KOPT-K1 (cell line): ENCODE data around the gene ARL5C.
"Not testable (repeated sequence)": the region's sequence is repeated elsewhere in the genome, so short reads cannot be mapped to it uniquely, and the experiment has no call there.

Experiments
- H3K27ac ChIP-seq: fragments of 200-600 bp; sonication (generic); 2 replicates; pipeline ENCODE4 v1.5.1; 2016; ENCODE audit warnings: antibody characterized with exemption, mild to moderate bottlenecking, low read depth, low read length; ENCODE audit not compliant: poor library complexity, severe bottlenecking
- H3K36me3 ChIP-seq: fragments of 200-600 bp; sonication (generic); 2 replicates; pipeline ENCODE4 v1.5.1; 2017; ENCODE audit warnings: antibody characterized with exemption, mild to moderate bottlenecking, low read length, moderate library complexity; ENCODE audit not compliant: insufficient read depth
- H3K9me3 ChIP-seq: fragments of 200-600 bp; sonication (generic); 2 replicates; pipeline ENCODE4 v1.5.1; 2017; ENCODE audit warnings: antibody characterized with exemption, low read length, mild to moderate bottlenecking; ENCODE audit not compliant: insufficient read depth, poor library complexity, severe bottlenecking

Gene ARL5C

DNA sequence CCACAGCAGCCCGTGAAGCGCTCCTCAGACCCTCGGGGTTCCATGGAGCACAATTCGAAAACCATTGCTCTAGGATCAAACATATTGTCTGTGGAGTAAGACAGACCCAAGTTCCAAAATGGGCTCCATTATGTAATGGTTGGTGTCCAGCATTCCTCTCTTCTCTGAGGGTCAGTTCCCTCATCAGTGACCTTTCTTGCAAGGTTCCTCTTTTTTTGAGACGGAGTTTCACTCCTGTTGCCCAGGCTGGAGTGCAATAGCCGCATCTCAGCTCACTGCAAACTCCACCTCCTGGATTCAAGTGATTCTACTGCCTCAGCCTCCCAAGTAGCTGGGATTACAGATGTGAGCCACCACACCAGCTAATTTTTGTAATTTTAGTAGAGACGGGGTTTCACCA, 43.0 kb downstream of the ARL5C start:
- H3K36me3 ChIP-seq: no peaks in the 10 kb centered on the region
- no peak overlapping the region for H3K27ac ChIP-seq
- H3K9me3 ChIP-seq: no peaks in the 10 kb centered on the region

GRCh38 chr17:39121919-39122318, 44.0 kb downstream of the ARL5C start:
- not testable (repeated sequence) for H3K27ac ChIP-seq, H3K9me3 ChIP-seq, H3K36me3 ChIP-seq

DNA sequence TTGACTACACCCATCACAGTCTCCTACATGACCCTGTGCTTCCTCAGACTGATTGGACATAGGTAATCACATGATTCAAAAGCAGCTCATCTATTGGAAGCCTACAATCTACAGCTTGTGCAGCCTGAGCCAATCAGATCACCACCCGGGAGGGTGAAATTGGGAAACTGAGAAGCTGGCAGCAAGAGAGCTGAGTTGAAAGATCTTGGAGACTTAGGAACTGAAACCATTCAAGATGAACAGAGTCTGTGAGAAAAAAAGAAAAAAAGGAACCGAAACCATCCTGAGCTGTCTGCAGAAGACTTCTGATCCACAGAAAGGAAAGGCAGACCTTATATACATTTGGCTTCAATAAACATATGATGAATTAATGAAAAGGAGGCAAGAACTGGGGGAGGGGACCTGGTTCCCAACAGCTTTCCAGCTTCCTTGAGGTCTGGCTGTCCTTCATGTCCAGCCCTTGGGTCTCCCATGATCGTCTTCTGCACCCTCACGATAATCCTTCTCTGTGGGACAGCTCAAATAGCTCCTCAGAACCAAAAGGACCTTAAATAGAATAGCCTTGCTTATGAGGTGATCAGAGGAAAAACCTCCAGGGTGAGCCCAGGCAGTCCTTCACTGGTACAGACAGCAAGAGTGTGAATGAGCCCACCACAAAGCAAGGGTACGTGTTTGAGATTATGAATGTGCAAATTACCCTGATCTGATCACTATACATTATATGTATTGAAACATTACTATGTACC, 47.1 kb downstream of the ARL5C start:
- Histone ChIP-seq H3K36me3 (no peaks in the 10 kb centered on the region), H3K9me3 (no peaks in the 10 kb centered on the region), H3K27ac (no peak overlapping the region)

GRCh38 chr17:39116224-39116623, 49.7 kb downstream of the ARL5C start:
- Histone ChIP-seq H3K36me3 (no peaks in the 10 kb centered on the region), H3K27ac (no peak overlapping the region)

GRCh38 chr17:39115135-39115534, 50.8 kb downstream of the ARL5C start:
- no peaks in the 10 kb centered on the region for H3K36me3 ChIP-seq
- no peaks in the 10 kb centered on the region for H3K9me3 ChIP-seq
- H3K27ac ChIP-seq: no peak overlapping the region

More at GRCh38 chr17:39116224-39116623, 49.7 kb downstream of the ARL5C start:
- H3K9me3 ChIP-seq: no peaks in the 10 kb centered on the region

DNA sequence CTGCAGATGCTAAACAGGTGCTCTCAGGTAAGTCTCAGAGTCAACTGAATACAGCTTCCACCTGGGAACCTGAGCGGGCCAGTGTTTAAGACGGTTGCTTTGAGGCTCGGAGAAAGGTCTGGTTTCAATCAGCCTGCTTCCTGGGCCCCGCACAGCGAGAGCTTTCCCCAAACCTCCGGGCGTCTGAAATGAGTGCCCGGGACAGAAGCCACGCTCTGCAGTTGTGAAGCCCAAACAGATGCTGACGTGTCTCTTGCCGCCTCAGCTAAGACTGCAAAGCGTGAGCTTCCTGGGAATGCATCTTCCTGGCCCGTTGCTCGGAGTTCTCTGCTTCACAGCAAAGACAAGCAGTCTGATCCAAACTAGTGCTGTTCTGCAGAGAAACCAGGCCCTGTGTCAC, 51.2 kb downstream of the ARL5C start:
- H3K36me3 ChIP-seq: no peaks in the 10 kb centered on the region
- H3K9me3 ChIP-seq: no peaks in the 10 kb centered on the region
- no peak overlapping the region for H3K27ac ChIP-seq

GRCh38 chr17:39113871-39114270, 52.1 kb downstream of the ARL5C start:
- no peak overlapping the region for H3K27ac ChIP-seq
- no peaks in the 10 kb centered on the region for H3K36me3 ChIP-seq
- H3K9me3 ChIP-seq: no peaks in the 10 kb centered on the region

GRCh38 chr17:39110435-39111136, 55.4 kb downstream of the ARL5C start:
- Histone ChIP-seq H3K36me3 (no peaks in the 10 kb centered on the region), H3K27ac (no peak overlapping the region), H3K9me3 (no peaks in the 10 kb centered on the region)

- Histone ChIP-seq H3K36me3 (no peaks in the 10 kb centered on the region), H3K27ac (no peak overlapping the region)
Measured at GRCh38 chr17:39108461-39109375, 57.2 kb downstream of the ARL5C start.

DNA sequence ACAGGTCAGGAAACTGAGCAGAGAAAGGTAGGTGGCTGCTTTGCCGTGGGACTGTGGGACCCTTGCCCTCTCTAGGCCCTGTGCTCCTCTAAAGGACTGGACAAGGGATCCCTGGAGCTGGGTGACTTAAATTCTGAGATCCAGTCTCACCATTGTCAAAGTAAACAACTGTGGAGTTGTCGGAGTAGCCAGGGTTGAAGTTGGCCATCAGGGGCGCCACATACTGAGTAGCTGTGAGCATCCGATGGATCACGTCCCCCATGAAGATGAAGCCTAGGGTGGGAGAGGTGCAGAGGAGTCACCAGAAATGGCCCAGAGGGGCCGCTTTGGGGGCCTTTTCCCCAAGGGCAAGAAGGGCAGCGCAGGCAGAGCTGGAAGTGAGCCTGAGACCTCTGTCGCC, 58.0 kb downstream of the ARL5C start:
- no peaks in the 10 kb centered on the region for H3K36me3 ChIP-seq
- no peak overlapping the region for H3K27ac ChIP-seq
- no peaks in the 10 kb centered on the region for H3K9me3 ChIP-seq

More at GRCh38 chr17:39108461-39109375, 57.2 kb downstream of the ARL5C start:
- H3K9me3 ChIP-seq: no peaks in the 10 kb centered on the region

- Histone ChIP-seq H3K27ac (no peak overlapping the region), H3K9me3 (no peaks in the 10 kb centered on the region), H3K36me3 (no peaks in the 10 kb centered on the region)
Measured at GRCh38 chr17:39107155-39107554, 58.8 kb downstream of the ARL5C start.
